ENCODE measurements around the gene SLC25A10.

SLC25A10 gene

DNA sequence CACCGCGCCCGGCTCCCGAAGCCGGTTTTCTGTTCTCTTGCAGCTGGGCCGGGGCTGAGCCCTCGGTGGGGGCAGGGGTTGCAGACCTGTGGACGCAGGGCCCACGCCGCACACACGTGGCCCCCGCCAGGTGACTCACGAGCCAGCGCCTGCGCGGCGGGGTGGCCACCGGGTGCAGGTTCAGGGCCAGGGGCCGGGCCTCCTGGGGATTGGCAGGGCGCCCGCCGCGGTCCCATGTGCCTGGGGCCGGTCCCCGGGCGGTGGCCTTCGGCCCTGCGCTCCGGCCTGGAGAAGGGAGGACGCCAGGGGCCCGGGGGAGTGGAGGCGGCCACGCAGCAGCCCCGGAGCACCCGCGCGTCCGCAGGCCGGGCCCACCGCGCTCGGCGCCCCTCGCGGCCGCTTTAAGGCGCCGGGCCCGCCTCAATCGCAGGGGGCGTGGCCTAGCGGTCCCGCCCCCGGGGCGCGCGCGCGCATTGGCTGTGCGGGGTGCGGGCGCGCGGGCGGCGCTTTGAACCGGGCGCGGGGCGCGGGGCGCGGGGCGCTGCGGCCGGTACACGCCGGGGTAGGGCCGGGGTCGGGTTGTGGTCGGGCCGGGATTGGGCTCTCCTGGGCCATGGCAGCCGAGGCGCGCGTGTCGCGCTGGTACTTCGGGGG is at the start of gene SLC25A10:
SLC25A10 (plus strand) TSS at position 471 of the 654 bp plus-strand sequence; CDS start at position 614, 143 bp downstream.
- Histone ChIP-seq H3K9me3 (replicated peaks in 1 of 11) (no peaks in the 10 kb centered on the region), H3K36me3 (peaks cover 14 to 39% (median 22%) of the 10 kb centered on the region in 11 experiments), H3K4me3 (peak within 1 kb of the TSS; percentile 71 to 96 (median 86)), H3K9ac (peak within 1 kb of the TSS; percentile 74 to 89 (median 84)), H3K4me1 (peaks cover 38 to 72% (median 60%) of the 10 kb centered on the region in 10 experiments), H4K20me1 (peaks cover 0 to 69% (median 45%) of the 10 kb centered on the region in 11 experiments; a peak in 18 of 22 replicates), H3K4me2 (peak within 1 kb of the TSS; percentile 84 to 100 (median 99)), H3K27me3 (no peaks in the 10 kb centered on the region), H3K27ac (peak within 1 kb of the TSS; percentile 3 to 82 (median 73); a peak in 21 of 22 replicates)
- no peak for TF ChIP-seq Cebpa-rat (IDR thresholded peaks at IDR 0.05)

- no peak for TF ChIP-seq Cebpa-rat (IDR thresholded peaks at IDR 0.05)
- Histone ChIP-seq H3K4me3 (no peak overlapping the region), H3K4me2 (peak overlapping the region in 6 of 11 experiments; percentile 20 to 99 (median 90); a peak in 6 of 22 replicates), H3K27me3 (no peaks in the 10 kb centered on the region), H3K9ac (peak overlapping the region in 3 of 11 experiments; percentile 7 to 18 (median 8); a peak in 1 of 22 replicates), H4K20me1 (peaks cover 0 to 13% (median 1%) of the 10 kb centered on the region in 11 experiments; a peak in 7 of 22 replicates), H3K36me3 (peaks cover 18 to 32% (median 28%) of the 10 kb centered on the region in 11 experiments), H3K4me1 (peaks cover 36 to 52% (median 48%) of the 10 kb centered on the region in 10 experiments), H3K9me3 (replicated peaks in 1 of 11) (no peaks in the 10 kb centered on the region), H3K27ac (peak overlapping the region in 6 of 11 experiments; percentile 0 to 47 (median 17); a peak in 7 of 22 replicates)
Measured at GRCh38 chr17:81664051-81664470, 48.0 kb upstream of the SLC25A10 start.

DNA sequence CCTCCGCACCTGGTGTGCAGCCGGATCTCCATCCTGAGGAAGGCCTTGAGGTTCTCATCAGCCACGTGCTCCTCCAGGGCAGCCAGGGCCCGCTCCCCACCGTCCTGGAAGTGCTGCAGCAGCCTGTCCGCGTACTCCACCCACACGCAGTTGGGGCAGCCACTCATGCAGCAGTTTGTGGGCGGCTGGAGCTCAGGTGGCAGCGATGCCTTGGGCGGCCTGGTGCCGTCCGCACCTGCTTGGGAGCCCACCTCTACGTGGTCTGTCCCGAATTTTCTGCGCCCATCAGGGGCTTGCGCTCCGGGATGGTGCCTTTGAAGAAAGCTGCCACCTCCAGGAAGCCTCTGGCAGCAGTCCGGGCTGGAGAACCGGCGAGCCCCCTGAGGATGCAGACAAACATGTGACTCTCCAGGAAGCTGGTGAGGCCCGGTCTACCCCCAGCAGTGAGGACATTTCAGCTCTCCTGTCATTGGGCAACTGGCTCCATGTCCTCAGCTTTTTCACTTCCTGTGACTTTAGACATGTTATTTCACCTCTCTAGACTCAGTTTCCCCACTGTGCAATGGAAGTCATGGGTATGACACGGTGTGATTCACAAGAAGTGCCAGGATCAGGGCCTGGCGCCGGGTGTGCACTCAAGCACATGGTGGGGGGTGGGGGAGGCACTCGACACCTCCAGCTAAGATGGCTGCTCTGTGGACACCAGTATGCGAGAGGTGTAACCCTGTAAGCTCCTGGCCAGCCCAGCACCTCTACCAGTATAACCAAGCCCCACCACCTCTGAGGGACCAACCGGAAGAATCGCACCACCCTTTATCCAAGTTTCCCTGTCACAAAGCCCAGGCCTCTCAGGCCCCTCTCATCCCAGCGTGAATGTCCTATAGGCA is 46.6 kb upstream of the SLC25A10 start:
- peak overlapping the region; percentile 91 to 99 (median 95) for H3K9ac ChIP-seq
- H3K36me3 ChIP-seq = peaks cover 32 to 46% (median 42%) of the 10 kb centered on the region in 11 experiments
- H3K4me1 ChIP-seq = peaks cover 35 to 53% (median 49%) of the 10 kb centered on the region in 10 experiments
- H3K27ac ChIP-seq = peak overlapping the region; percentile 81 to 99 (median 95); a peak in 21 of 22 replicates
- peaks cover 0 to 27% (median 12%) of the 10 kb centered on the region in 11 experiments; a peak in 12 of 22 replicates for H4K20me1 ChIP-seq
- peak overlapping the region; percentile 84 to 100 (median 98) for H3K4me3 ChIP-seq
- H3K27me3 ChIP-seq = no peaks in the 10 kb centered on the region
- TF ChIP-seq Cebpa-rat (IDR thresholded peaks at IDR 0.05) = no peak
- no peaks in the 10 kb centered on the region for H3K9me3 ChIP-seq (replicated peaks in 1 of 11)
- H3K4me2 ChIP-seq = peak overlapping the region; percentile 88 to 99 (median 97)

- peak overlapping the region; percentile 91 to 99 (median 95) for H3K9ac ChIP-seq
Measured at GRCh38 chr17:81666092-81666341, 46.1 kb upstream of the SLC25A10 start.

GRCh38 chr17:81666342-81667191 is 45.5 kb upstream of the SLC25A10 start, which contains the start of the genes CCDC137 and OXLD1:
Gene CCDC137 (plus strand): TSS chr17:81666737. CDS start chr17:81666767, 30 bp downstream.
Gene OXLD1 (minus strand): TSS chr17:81666605. CDS start chr17:81666577, 28 bp downstream.
- Histone ChIP-seq H3K27me3 (no peaks in the 10 kb centered on the region), H3K4me3 (peak within 1 kb of the TSS; percentile 84 to 100 (median 98)), H3K9ac (peak within 1 kb of the TSS; percentile 91 to 99 (median 95)), H3K27ac (peak within 1 kb of the TSS; percentile 81 to 99 (median 95)), H3K4me1 (peaks cover 35 to 53% (median 49%) of the 10 kb centered on the region in 10 experiments), H3K9me3 (replicated peaks in 1 of 11) (no peaks in the 10 kb centered on the region), H4K20me1 (peaks cover 0 to 38% (median 23%) of the 10 kb centered on the region in 11 experiments; a peak in 13 of 22 replicates), H3K4me2 (peak within 1 kb of the TSS; percentile 88 to 99 (median 97)), H3K36me3 (peaks cover 43 to 57% (median 53%) of the 10 kb centered on the region in 11 experiments)
- TF ChIP-seq Cebpa-rat (IDR thresholded peaks at IDR 0.05) = no peak

More at GRCh38 chr17:81666092-81666341, 46.1 kb upstream of the SLC25A10 start:
- Histone ChIP-seq H3K27me3 (no peaks in the 10 kb centered on the region), H3K4me3 (peak overlapping the region; percentile 84 to 100 (median 98)), H3K4me1 (peaks cover 35 to 53% (median 49%) of the 10 kb centered on the region in 10 experiments), H3K27ac (peak overlapping the region; percentile 81 to 99 (median 95)), H4K20me1 (peaks cover 0 to 33% (median 17%) of the 10 kb centered on the region in 11 experiments; a peak in 13 of 22 replicates), H3K4me2 (peak overlapping the region; percentile 88 to 99 (median 97)), H3K36me3 (peaks cover 38 to 52% (median 47%) of the 10 kb centered on the region in 11 experiments), H3K9me3 (replicated peaks in 1 of 11) (no peaks in the 10 kb centered on the region)
- no peak for TF ChIP-seq Cebpa-rat (IDR thresholded peaks at IDR 0.05)

GRCh38 chr17:81667754-81668153 is 44.3 kb upstream of the SLC25A10 start:
- H3K36me3 ChIP-seq = peaks cover 55 to 69% (median 65%) of the 10 kb centered on the region in 11 experiments
- peak overlapping the region; percentile 85 to 98 (median 94) for H3K4me2 ChIP-seq
- peak overlapping the region; percentile 84 to 100 (median 98) for H3K4me3 ChIP-seq
- H3K27me3 ChIP-seq = no peaks in the 10 kb centered on the region
- H3K9me3 ChIP-seq (replicated peaks in 1 of 11) = no peaks in the 10 kb centered on the region
- no peak for TF ChIP-seq Cebpa-rat (IDR thresholded peaks at IDR 0.05)
- H3K9ac ChIP-seq = peak overlapping the region; percentile 91 to 99 (median 95); a peak in 19 of 22 replicates
- H4K20me1 ChIP-seq = peaks cover 0 to 50% (median 35%) of the 10 kb centered on the region in 11 experiments; a peak in 16 of 22 replicates
- H3K27ac ChIP-seq = peak overlapping the region in 9 of 11 experiments; percentile 93 to 99 (median 95); a peak in 12 of 22 replicates
- H3K4me1 ChIP-seq = peaks cover 35 to 59% (median 52%) of the 10 kb centered on the region in 10 experiments

GRCh38 chr17:81672504-81672903 is 39.6 kb upstream of the SLC25A10 start:
- Histone ChIP-seq H3K4me3 (no peak overlapping the region), H3K27me3 (no peaks in the 10 kb centered on the region), H3K4me1 (peaks cover 27 to 77% (median 71%) of the 10 kb centered on the region in 10 experiments), H3K9me3 (replicated peaks in 1 of 11) (no peaks in the 10 kb centered on the region), H3K4me2 (no peak overlapping the region), H4K20me1 (peaks cover 0 to 95% (median 68%) of the 10 kb centered on the region in 11 experiments; a peak in 17 of 22 replicates), H3K27ac (no peak overlapping the region), H3K9ac (peak overlapping the region in 8 of 11 experiments; percentile 2 to 77 (median 48); a peak in 9 of 22 replicates), H3K36me3 (peaks cover 68 to 80% (median 75%) of the 10 kb centered on the region in 11 experiments)
- TF ChIP-seq Cebpa-rat (IDR thresholded peaks at IDR 0.05) = no peak

All from BLaER1 treated with 17β-estradiol and CSF1 and Interleukin-3, amounts not matched to agents 10 nM and 100 nM (cell line).